GM12878 (cell line): Measurements from ENCODE around the gene DDX31.

Experiments
- CTCF ChIP-seq, 3 experiments: IDR thresholded peaks in 2 of 3; conservative IDR thresholded peaks in 1 of 3; 2 replicates each; pipeline ENCODE4 v1.5.1; 2011; ENCODE audit warnings: low read depth in 3 of 3, low read length in 3 of 3, mild to moderate bottlenecking in 3 of 3, control low read depth in 2 of 3, moderate library complexity in 2 of 3, inconsistent platforms in 1 of 3, mixed read lengths in 1 of 3; ENCODE audit not compliant: control insufficient read depth in 2 of 3, insufficient read depth in 1 of 3; ENCODE audit errors: extremely low read depth in 1 of 3
- NR2F1 ChIP-seq: fragments of 450-650 bp; conservative IDR thresholded peaks from 2 replicates; pipeline ENCODE4 v1.6.1; 2017; ENCODE audit warnings: mild to moderate bottlenecking
- RELA ChIP-seq: fragments of 450-650 bp; IDR thresholded peaks from 2 replicates; pipeline ENCODE4 v1.8.0; 2014; ENCODE audit warnings: borderline replicate concordance; ENCODE audit not compliant: partially characterized antibody
- SP1 ChIP-seq: IDR thresholded peaks from one replicate; pipeline ENCODE4 v1.6.1; 2011; ENCODE audit warnings: low read depth, low read length
- TCF12 ChIP-seq: IDR thresholded peaks from 2 replicates; pipeline ENCODE4 v1.6.1; 2011; ENCODE audit warnings: low read depth, mild to moderate bottlenecking, low read length

GRCh38 chr9:132548751-132549640 lies 120.8 kb downstream of the DDX31 start:
- TF ChIP-seq SP1 (no peak), RELA (no peak), TCF12 (no peak), CTCF (IDR thresholded peaks at IDR 0.05 in 2 of 3, conservative IDR thresholded peaks at IDR 0.05 in 1 of 3; ENCODE audit: control insufficient read depth in 2 of 3, extremely low read depth in 1 of 3, insufficient read depth in 1 of 3, low read depth in 3 of 3, low read length in 3 of 3) (no peak), NR2F1 (no peak)
